BE2C (cell line): ENCODE results near the gene MMP28.

ENCODE experiments used
- DNase-seq: peaks from one replicate; pipeline ENCODE4 v3.0.0-alpha.2; 2020
- H3K27me3 ChIP-seq: fragments of 250-450 bp; sonication (Bioruptor Pico); 2 replicates; pipeline ENCODE4 v1.5.1; 2020; ENCODE audit warnings: mild to moderate bottlenecking
- H3K36me3 ChIP-seq: fragments of 250-450 bp; sonication (Bioruptor Pico); 2 replicates; pipeline ENCODE4 v1.5.1; 2020; ENCODE audit warnings: mild to moderate bottlenecking
- H3K4me1 ChIP-seq: fragments of 250-450 bp; sonication (Bioruptor Pico); 2 replicates; pipeline ENCODE4 v1.5.1; 2020
- H3K4me3 ChIP-seq: 2 replicates; pipeline ENCODE4 v1.5.1; 2011; ENCODE audit warnings: low read depth, low read length
- H3K9me3 ChIP-seq: fragments of 250-450 bp; sonication (Bioruptor Pico); 2 replicates; pipeline ENCODE4 v1.5.1; 2020
- CTCF ChIP-seq: IDR thresholded peaks from 2 replicates; pipeline ENCODE4 v1.5.1; 2012; ENCODE audit warnings: mild to moderate bottlenecking, low read depth, low read length

MMP28 gene

GRCh38 chr17:35796942-35797341 lies 1.5 kb upstream of the MMP28 start:
- DNase-seq, result no peak
- Histone ChIP-seq H3K9me3 (no peaks in the 10 kb centered on the region), H3K27me3 (no peaks in the 10 kb centered on the region), H3K4me3 (no peak overlapping the region), H3K4me1 (peaks cover 19% of the 10 kb centered on the region), H3K36me3 (no peaks in the 10 kb centered on the region)
- no peak for TF ChIP-seq CTCF

- Histone ChIP-seq H3K9me3 (no peaks in the 10 kb centered on the region), H3K4me3 (peak overlapping the region; percentile 66), H3K27me3 (no peaks in the 10 kb centered on the region)
Measured at GRCh38 chr17:35795871-35796265, 427 bp upstream of the MMP28 start.

GRCh38 chr17:35793257-35793656 lies 2.2 kb downstream of the MMP28 start:
- no peaks in the 10 kb centered on the region for H3K9me3 ChIP-seq
- DNase-seq, result no peak
- no peak for TF ChIP-seq CTCF
- no peak overlapping the region for H3K4me3 ChIP-seq
- no peaks in the 10 kb centered on the region for H3K27me3 ChIP-seq
- no peaks in the 10 kb centered on the region for H3K36me3 ChIP-seq
- peaks cover 11% of the 10 kb centered on the region for H3K4me1 ChIP-seq

More at GRCh38 chr17:35795871-35796265, 427 bp upstream of the MMP28 start:
- no peaks in the 10 kb centered on the region for H3K36me3 ChIP-seq
- no peak for TF ChIP-seq CTCF
- H3K4me1 ChIP-seq, result peaks cover 12% of the 10 kb centered on the region
- no peak for DNase-seq

GRCh38 chr17:35791681-35792350 lies 3.6 kb downstream of the MMP28 start:
- Histone ChIP-seq H3K9me3 (no peaks in the 10 kb centered on the region), H3K36me3 (no peaks in the 10 kb centered on the region), H3K4me3 (no peak overlapping the region), H3K4me1 (peaks cover 22% of the 10 kb centered on the region), H3K27me3 (no peaks in the 10 kb centered on the region)
- no peak for TF ChIP-seq CTCF
- no peak for DNase-seq

- Histone ChIP-seq H3K36me3 (no peaks in the 10 kb centered on the region), H3K4me3 (no peak overlapping the region), H3K9me3 (no peaks in the 10 kb centered on the region), H3K4me1 (peaks cover 30% of the 10 kb centered on the region), H3K27me3 (no peaks in the 10 kb centered on the region)
- DNase-seq, result no peak
- TF ChIP-seq CTCF, result no peak
Measured at GRCh38 chr17:35790841-35791240, 4.6 kb downstream of the MMP28 start.

DNA sequence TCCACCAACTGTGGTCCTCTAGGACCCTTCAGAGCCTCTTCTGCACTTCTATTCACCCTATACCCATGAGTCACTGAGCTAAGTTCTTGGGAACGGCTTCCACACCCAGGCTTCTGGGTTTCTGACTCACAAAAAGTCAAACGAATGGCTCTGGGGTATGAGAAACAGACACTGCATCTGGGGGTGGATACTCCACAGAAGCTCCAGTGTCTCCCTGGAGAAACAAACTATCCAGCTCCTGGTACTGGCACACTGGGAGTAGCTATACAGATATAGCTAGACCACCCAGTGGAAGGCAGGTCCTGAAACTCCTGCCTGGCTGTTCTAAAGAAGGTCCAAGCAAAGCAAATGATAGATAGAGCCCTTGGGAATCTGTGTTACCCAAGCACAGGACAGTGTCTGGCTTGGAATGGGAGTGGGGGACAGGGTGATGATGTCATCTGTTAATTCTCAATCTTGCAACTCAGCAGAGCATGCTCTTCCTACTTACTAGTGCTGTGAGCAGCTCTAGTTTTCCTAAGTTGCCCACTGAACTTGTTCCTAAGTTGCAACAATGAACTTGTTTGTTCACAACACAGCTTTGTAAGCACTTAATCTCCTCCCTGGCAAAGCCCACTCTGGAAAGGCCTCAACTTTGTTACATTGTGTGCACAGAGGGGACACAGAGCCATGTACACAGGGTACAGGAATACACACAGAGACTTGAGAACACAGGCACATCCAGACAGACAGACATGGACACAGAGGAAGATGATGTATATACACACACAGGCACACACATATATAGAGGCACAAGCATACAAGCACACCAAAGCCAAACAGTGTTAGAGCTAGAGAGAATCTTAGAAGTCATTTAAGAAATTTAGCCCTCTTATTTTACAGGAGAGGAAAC lies 6.7 kb downstream of the MMP28 start:
- no peaks in the 10 kb centered on the region for H3K9me3 ChIP-seq
- no peak overlapping the region for H3K4me3 ChIP-seq
- peak; percentile 53 for DNase-seq
- H3K4me1 ChIP-seq, result peaks cover 37% of the 10 kb centered on the region
- H3K27me3 ChIP-seq, result no peaks in the 10 kb centered on the region
- H3K36me3 ChIP-seq, result no peaks in the 10 kb centered on the region
- TF ChIP-seq CTCF, result no peak
